Neural progenitor cell (in vitro differentiated cells): ENCODE measurements around the gene TFPI2.

Source experiments
- EZH2 ChIP-seq: fragments of 200-600 bp; sonication (generic); IDR thresholded peaks from 2 replicates; pipeline ENCODE4 v1.6.1; 2017; ENCODE audit warnings: antibody characterized with exemption, mild to moderate bottlenecking, moderate library complexity
- EZH2phosphoT487 ChIP-seq: fragments of 200-600 bp; sonication (generic); IDR thresholded peaks from 2 replicates; pipeline ENCODE4 v1.6.1; 2017; ENCODE audit warnings: antibody characterized with exemption
- TF ChIP-seq, protein P1 (sequence below): fragments of 200-600 bp; sonication (generic); IDR thresholded peaks from 2 replicates; pipeline ENCODE4 v1.5.1; 2017; ENCODE audit warnings: antibody characterized with exemption, mild to moderate bottlenecking

DNA sequence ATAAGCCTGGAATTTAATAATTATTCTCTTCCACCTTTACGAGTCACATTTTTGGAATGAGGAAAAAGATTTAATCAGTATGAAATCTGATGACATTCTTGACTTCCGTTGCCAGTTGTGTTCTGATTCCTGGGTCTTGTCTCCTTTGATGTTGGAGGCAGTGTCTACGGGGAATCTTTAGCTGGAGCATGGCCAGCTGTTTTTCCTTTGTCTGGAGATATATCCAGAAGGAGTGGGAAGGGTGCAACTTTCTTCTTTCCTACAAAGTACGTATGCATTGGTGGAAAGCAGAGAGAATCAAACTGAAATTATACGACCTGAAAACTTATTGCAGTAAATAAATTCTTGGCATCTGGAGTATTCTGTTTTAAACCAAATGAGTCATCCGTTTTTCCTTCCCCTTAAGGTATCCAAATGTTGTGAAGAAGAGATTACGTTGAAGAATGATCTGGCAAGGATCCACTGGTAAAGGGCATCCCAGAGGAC is 24.1 kb upstream of the TFPI2 start:
- TF ChIP-seq, protein P1, sequence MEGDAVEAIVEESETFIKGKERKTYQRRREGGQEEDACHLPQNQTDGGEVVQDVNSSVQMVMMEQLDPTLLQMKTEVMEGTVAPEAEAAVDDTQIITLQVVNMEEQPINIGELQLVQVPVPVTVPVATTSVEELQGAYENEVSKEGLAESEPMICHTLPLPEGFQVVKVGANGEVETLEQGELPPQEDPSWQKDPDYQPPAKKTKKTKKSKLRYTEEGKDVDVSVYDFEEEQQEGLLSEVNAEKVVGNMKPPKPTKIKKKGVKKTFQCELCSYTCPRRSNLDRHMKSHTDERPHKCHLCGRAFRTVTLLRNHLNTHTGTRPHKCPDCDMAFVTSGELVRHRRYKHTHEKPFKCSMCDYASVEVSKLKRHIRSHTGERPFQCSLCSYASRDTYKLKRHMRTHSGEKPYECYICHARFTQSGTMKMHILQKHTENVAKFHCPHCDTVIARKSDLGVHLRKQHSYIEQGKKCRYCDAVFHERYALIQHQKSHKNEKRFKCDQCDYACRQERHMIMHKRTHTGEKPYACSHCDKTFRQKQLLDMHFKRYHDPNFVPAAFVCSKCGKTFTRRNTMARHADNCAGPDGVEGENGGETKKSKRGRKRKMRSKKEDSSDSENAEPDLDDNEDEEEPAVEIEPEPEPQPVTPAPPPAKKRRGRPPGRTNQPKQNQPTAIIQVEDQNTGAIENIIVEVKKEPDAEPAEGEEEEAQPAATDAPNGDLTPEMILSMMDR, result no peak
- TF ChIP-seq EZH2, result no peak
- TF ChIP-seq EZH2phosphoT487, result no peak
